OCI-LY7 (cell line): ENCODE results near the gene CRYGA. TPM values are rescaled to one million over a fixed set of nuclear protein-coding genes. Genes with fewer than 3 reads are reported as not detected.

Source experiments
- BruUV-seq: library from RNA; stranded (reverse); fragments of 400-500 nt; replicated peaks from 2 replicates; lab custom pipeline; 2021; lab: Mats Ljungman, UMichigan
- CTCF ChIA-PET: fragments of 300-600 bp; sonication (Branson Sonifier 250); formaldehyde crosslinking; loops from one replicate; lab custom pipeline; 2022; ENCODE audit warnings: antibody characterized with exemption; ENCODE audit not compliant: unreplicated experiment; lab: Charles Lee
- POLR2A ChIA-PET: fragments of 300-600 bp; sonication (Branson Sonifier 250); formaldehyde crosslinking; loops from one replicate; lab custom pipeline; 2022; ENCODE audit warnings: antibody characterized with exemption; lab: Charles Lee
- DNase-seq: peaks from one replicate; pipeline ENCODE4 v3.0.0-alpha.2; 2015; ENCODE audit warnings: low spot score
- H2AFZ ChIP-seq: fragments of 200-600 bp; sonication (generic), shearing (Covaris generic); 2 replicates; pipeline ENCODE4 v1.6.1; 2014; ENCODE audit warnings: mild to moderate bottlenecking, antibody characterized with exemption, low read length, moderate library complexity
- H3K27ac ChIP-seq: fragments of 200-600 bp; sonication (generic); 2 replicates; pipeline ENCODE4 v1.5.1; 2014; ENCODE audit warnings: mixed run types, low read depth, mild to moderate bottlenecking, moderate library complexity, low read length, inconsistent platforms; ENCODE audit not compliant: poor library complexity, severe bottlenecking
- H3K36me3 ChIP-seq: fragments of 200-600 bp; sonication (generic); 2 replicates; pipeline ENCODE4 v1.6.1; 2014; ENCODE audit warnings: mild to moderate bottlenecking, antibody characterized with exemption, low read length, moderate library complexity, mixed read lengths; ENCODE audit not compliant: insufficient read depth
- H3K4me1 ChIP-seq: fragments of 200-600 bp; sonication (generic); 2 replicates; pipeline ENCODE4 v1.5.1; 2014; ENCODE audit warnings: mild to moderate bottlenecking, low read length; ENCODE audit not compliant: insufficient read depth, poor library complexity, severe bottlenecking
- H3K4me2 ChIP-seq: fragments of 200-600 bp; sonication (generic); 2 replicates; pipeline ENCODE4 v1.6.1; 2014; ENCODE audit warnings: mild to moderate bottlenecking, low read length
- H3K4me3 ChIP-seq: fragments of 200-600 bp; sonication (generic); 2 replicates; pipeline ENCODE4 v1.5.1; 2014; ENCODE audit warnings: mild to moderate bottlenecking, low read depth, low read length; ENCODE audit not compliant: poor library complexity, severe bottlenecking
- H3K79me2 ChIP-seq: fragments of 200-600 bp; sonication (generic); 2 replicates; pipeline ENCODE4 v1.6.1; 2016; ENCODE audit warnings: low read depth, mild to moderate bottlenecking, low read length, moderate library complexity, mixed read lengths; ENCODE audit not compliant: insufficient read depth
- H3K9me2 ChIP-seq: fragments of 200-600 bp; sonication (generic); 2 replicates; pipeline ENCODE4 v1.6.1; 2016; ENCODE audit warnings: mild to moderate bottlenecking, low read length, mixed read lengths; ENCODE audit not compliant: insufficient read depth
- H3K9me3 ChIP-seq: fragments of 200-600 bp; sonication (generic); 2 replicates; pipeline ENCODE4 v1.6.1; 2014; ENCODE audit warnings: mild to moderate bottlenecking, mixed run types, low read length, mixed read lengths
- H4K20me1 ChIP-seq: fragments of 200-600 bp; sonication (generic); 2 replicates; pipeline ENCODE4 v1.6.1; 2014; ENCODE audit warnings: mild to moderate bottlenecking, antibody characterized with exemption, low read length, moderate library complexity, mixed read lengths; ENCODE audit not compliant: insufficient read depth
- CTCF ChIP-seq: fragments of 200-600 bp; sonication (generic); conservative IDR thresholded peaks from 2 replicates; pipeline ENCODE4 v1.5.1; 2014; ENCODE audit warnings: mild to moderate bottlenecking, antibody characterized with exemption, low read length, moderate library complexity, mixed read lengths
- EZH2phosphoT487 ChIP-seq: fragments of 200-600 bp; sonication (generic); IDR thresholded peaks from 2 replicates; pipeline ENCODE4 v1.6.1; 2018; ENCODE audit warnings: low read depth, borderline replicate concordance, mild to moderate bottlenecking, mixed run types, antibody characterized with exemption, low read length, moderate library complexity, mixed read lengths
- intact Hi-C: fragments of 100-400 bp; cut with micrococcal nuclease; formaldehyde crosslinking; loops from one replicate; pipeline ENCODE4 v1.10.0; 2022; ENCODE audit not compliant: unreplicated experiment
- total RNA-seq, 2 experiments: library from RNA; depleted of rRNA in 1 of 2; stranded (reverse); fragments of >200 nt in 1 of 2; shearing (Covaris generic) in 1 of 2; gene quantifications; 2 replicates each; pipeline ENCODE4 v1.2.3, GENCODE V29; 2014 to 2022

CRYGA gene
- total RNA-seq, 2 experiments from 2014 or later, result not detected

- no peak overlapping the region for H2AFZ ChIP-seq
- no peak overlapping the region for H3K4me3 ChIP-seq
- CTCF ChIA-PET, result no interaction called here
- no peak for TF ChIP-seq EZH2phosphoT487
- no peak for TF ChIP-seq CTCF
- POLR2A ChIA-PET, result interaction anchor here (0.6 kb wide), 1 partner anchor 99 kb away, joined by 4 read pairs; no protein-coding TSS in a partner anchor
- no peaks in the 10 kb centered on the region for H3K4me1 ChIP-seq
- BruUV-seq, result no TSS peak
- no peaks in the 10 kb centered on the region for H3K9me3 ChIP-seq
- no peak overlapping the region for H3K4me2 ChIP-seq
- no peaks in the 10 kb centered on the region for H3K79me2 ChIP-seq
- H3K36me3 ChIP-seq, result no peaks in the 10 kb centered on the region
- H4K20me1 ChIP-seq, result no peaks in the 10 kb centered on the region
- H3K27ac ChIP-seq, result no peak overlapping the region
- DNase-seq, result no peak
- H3K9me2 ChIP-seq, result no peaks in the 10 kb centered on the region
- intact Hi-C loops, result no loop called here
Observed at GRCh38 chr2:208150956-208151355, 12.4 kb downstream of the CRYGA start.

GRCh38 chr2:208150094-208150493, 13.3 kb downstream of the CRYGA start:
- Histone ChIP-seq H2AFZ (no peak overlapping the region), H3K9me2 (no peaks in the 10 kb centered on the region), H3K79me2 (no peaks in the 10 kb centered on the region), H3K27ac (no peak overlapping the region), H3K4me3 (no peak overlapping the region), H3K4me1 (no peaks in the 10 kb centered on the region), H3K9me3 (no peaks in the 10 kb centered on the region), H3K4me2 (no peak overlapping the region), H4K20me1 (no peaks in the 10 kb centered on the region), H3K36me3 (no peaks in the 10 kb centered on the region)
- ChIA-PET POLR2A (interaction anchor here (0.6 kb wide), 1 partner anchor 57 kb away, joined by 3 read pairs; no protein-coding TSS in a partner anchor), CTCF (no interaction called here)
- DNase-seq, result no peak
- no peak for TF ChIP-seq CTCF
- no peak for TF ChIP-seq EZH2phosphoT487
- intact Hi-C loops, result no loop called here
- BruUV-seq, result no TSS peak

GRCh38 chr2:208148803-208149202, 14.6 kb downstream of the CRYGA start:
- BruUV-seq, result no TSS peak
- Histone ChIP-seq H2AFZ (no peak overlapping the region), H3K9me2 (no peaks in the 10 kb centered on the region), H3K4me2 (no peak overlapping the region), H3K4me3 (no peak overlapping the region), H3K79me2 (no peaks in the 10 kb centered on the region), H3K9me3 (no peaks in the 10 kb centered on the region), H4K20me1 (no peaks in the 10 kb centered on the region), H3K4me1 (no peaks in the 10 kb centered on the region), H3K36me3 (no peaks in the 10 kb centered on the region), H3K27ac (no peak overlapping the region)
- ChIA-PET CTCF (interaction anchor here (0.6 kb wide), 1 partner anchor 55 kb away, joined by 3 read pairs; no protein-coding TSS in a partner anchor), POLR2A (interaction anchor here (0.6 kb wide), 2 partner anchors 39 to 1910 kb away, joined by 3 read pairs; no protein-coding TSS in a partner anchor)
- TF ChIP-seq CTCF (no peak), EZH2phosphoT487 (no peak)
- intact Hi-C loops, result no loop called here
- DNase-seq, result no peak
